Right lobe of liver (tissue), 6 donors: ENCODE results near the gene CEND1. TPM values are rescaled to one million over a fixed set of nuclear protein-coding genes. Genes with fewer than 3 reads are reported as not detected.

Experiments used
- ATAC-seq, 4 donors: fragments of 200-7000 bp; cut with Tn5 transposase; one replicate each; pipeline ENCODE4 v1.9.1; 2020; ENCODE audit warnings: mild to moderate bottlenecking in 4 of 4, moderate library complexity in 4 of 4
- DNase-seq, 3 donors: peaks; one replicate each; pipeline ENCODE4 v3.0.0-alpha.2; 2020
- H3K27ac ChIP-seq, 3 donors: fragments of 200-600 bp; one replicate each; pipeline ENCODE4 v1.8.0; 2022
- H3K27me3 ChIP-seq, 2 donors: fragments of 200-600 bp; one replicate each; pipeline ENCODE4 v1.8.0; 2022
- H3K36me3 ChIP-seq, 4 donors: fragments of 200-600 bp; sonication (generic) in 1 of 4; one replicate each; pipeline versions ENCODE4 v1.5.1 to v1.8.0; 2017 to 2022; ENCODE audit warnings: control low read depth in 1 of 4
- H3K4me1 ChIP-seq, 4 donors: fragments of 200-600 bp; sonication (generic) in 1 of 4; one replicate each; pipeline versions ENCODE4 v1.5.1 to v1.8.0; 2017 to 2022; ENCODE audit warnings: control low read depth in 1 of 4
- H3K4me3 ChIP-seq, 3 donors: fragments of 200-600 bp; one replicate each; pipeline ENCODE4 v1.8.0; 2022
- H3K9me3 ChIP-seq, 4 donors: fragments of 200-600 bp; sonication (generic) in 1 of 4; one replicate each; pipeline versions ENCODE4 v1.5.1 to v1.8.0; 2017 to 2022; ENCODE audit warnings: control low read depth in 1 of 4
- CTCF ChIP-seq, 4 donors: fragments of 200-600 bp in 3 of 4; fragments of 450-650 bp in 1 of 4; IDR thresholded peaks; one replicate each; pipeline versions ENCODE4 v1.5.1 to v1.8.0; 2016 to 2022; ENCODE audit warnings: antibody characterized with exemption in 4 of 4, mild to moderate bottlenecking in 2 of 4
- POLR2A ChIP-seq: fragments of 450-650 bp; IDR thresholded peaks from one replicate; pipeline ENCODE4 v1.6.1; 2017; ENCODE audit warnings: antibody characterized with exemption, mild to moderate bottlenecking
- WGBS: methylation state at CpG from one replicate; pipeline ENCODE4 v1.1.6; 2018; ENCODE audit warnings: low coverage, low lambda C conversion rate; ENCODE audit not compliant: insufficient coverage; ENCODE audit errors: missing lambda C conversion rate; 5-methylcytosine and 5-hydroxymethylcytosine counted together
- intact Hi-C, 2 donors: fragments of 100-400 bp; cut with DNase I; formaldehyde crosslinking; loops; one replicate each; pipeline versions ENCODE4 v1.11.2 to v1.14.1; 2022
- total RNA-seq, 6 experiments: library from RNA; depleted of rRNA in 2 of 6; stranded (reverse); fragments of >200 nt in 2 of 6; fragmentation: NEBNext Ultra II Directional in 3 of 6; extraction: Animal tissue kit (Norgen Biotek cat#: 25700) in 3 of 6; gene quantifications; one replicate each; pipeline versions ENCODE4 v1.1.0 to v1.2.4, GENCODE V29; 2016 to 2023
- donor health status: DM: no; HTN: yes; CAD: no.
- donor health status: DM: no; HTN: no; CAD: no.
- donor health status: DM: no; HTN: no; CAD: no.
- donor health status: DM: no; HTN: yes; CAD: no.
- donor health status: DM: no; HTN: yes; CAD: no.

CEND1 gene
- total RNA-seq, 6 experiments from 2014 or later: not detected

- peaks cover 0 to 33% (median 21%) of the 10 kb centered on the region in 4 donors for H3K36me3 ChIP-seq
- H3K27me3 ChIP-seq: no peaks in the 10 kb centered on the region
- no peak overlapping the region for H3K4me3 ChIP-seq
- ATAC-seq (no peak), DNase-seq (no peak)
- 67% methylated on average over 4 of the region's 22 CpGs for WGBS
- intact Hi-C loops: no loop called here
- H3K4me1 ChIP-seq: peaks cover 0 to 34% (median 12%) of the 10 kb centered on the region in 4 donors
- no peak overlapping the region for H3K27ac ChIP-seq
- H3K9me3 ChIP-seq: no peaks in the 10 kb centered on the region
- TF ChIP-seq CTCF (IDR thresholded peaks at IDR 0.05) (no peak), POLR2A (no peak)
These were observed 47.5 kb upstream of the CEND1 start for GRCh38 chr11:837189-837989.

GRCh38 chr11:836700-837099 is 46.8 kb upstream of the CEND1 start:
- WGBS: 0% methylated on average over 1 of the region's 9 CpGs
- DNase-seq: no peak
- TF ChIP-seq POLR2A (no peak), CTCF (IDR thresholded peaks at IDR 0.05) (no peak)
- H3K27me3 ChIP-seq: no peaks in the 10 kb centered on the region
- no peak for ATAC-seq
- H3K9me3 ChIP-seq: no peaks in the 10 kb centered on the region
- intact Hi-C loops: no loop called here
- peaks cover 0 to 36% (median 14%) of the 10 kb centered on the region in 4 donors for H3K4me1 ChIP-seq
- H3K4me3 ChIP-seq: no peak overlapping the region
- peaks cover 0 to 33% (median 21%) of the 10 kb centered on the region in 4 donors for H3K36me3 ChIP-seq
- no peak overlapping the region for H3K27ac ChIP-seq

GRCh38 chr11:836274-836673 is 46.4 kb upstream of the CEND1 start:
- TF ChIP-seq POLR2A (no peak), CTCF (IDR thresholded peaks at IDR 0.05) (no peak)
- H3K4me1 ChIP-seq: peaks cover 0 to 35% (median 15%) of the 10 kb centered on the region in 4 donors
- no peaks in the 10 kb centered on the region for H3K9me3 ChIP-seq
- no peak overlapping the region for H3K27ac ChIP-seq
- intact Hi-C loops: no loop called here
- DNase-seq: no peak
- H3K36me3 ChIP-seq: peaks cover 0 to 33% (median 21%) of the 10 kb centered on the region in 4 donors
- H3K4me3 ChIP-seq: no peak overlapping the region
- no peaks in the 10 kb centered on the region for H3K27me3 ChIP-seq
- ATAC-seq: no peak
- WGBS: no CpG with 5 or more reads among the region's 14 CpGs

GRCh38 chr11:834371-835316 is 44.8 kb upstream of the CEND1 start:
- Histone ChIP-seq H3K4me3 (peak overlapping the region; percentile 75 to 85 (median 84)), H3K27me3 (no peaks in the 10 kb centered on the region), H3K9me3 (no peaks in the 10 kb centered on the region), H3K27ac (peak overlapping the region; percentile 53 to 83 (median 56)), H3K36me3 (peaks cover 0 to 26% (median 16%) of the 10 kb centered on the region in 4 donors), H3K4me1 (peaks cover 0 to 43% (median 19%) of the 10 kb centered on the region in 4 donors)
- DNase-seq (peak; percentile 90 to 94 (median 90)), ATAC-seq (peak; percentile 63 to 76 (median 72))
- TF ChIP-seq POLR2A: peak; percentile 65
- TF ChIP-seq CTCF (IDR thresholded peaks at IDR 0.05): no peak
- WGBS: 6% methylated on average over 9 of the region's 31 CpGs
- intact Hi-C loops: no loop called here
